BE2C (cell line): ENCODE data around the gene WDR53.
A peak's percentile ranks its signal among the peaks of the same experiment; 100 is the strongest.
"Not testable (repeated sequence)": the region's sequence is repeated elsewhere in the genome, so short reads cannot be mapped to it uniquely, and the experiment has no call there.

Source experiments
- DNase-seq: peaks from one replicate; pipeline ENCODE4 v3.0.0-alpha.2; 2020
- H3K27me3 ChIP-seq: fragments of 250-450 bp; sonication (Bioruptor Pico); 2 replicates; pipeline ENCODE4 v1.5.1; 2020; ENCODE audit warnings: mild to moderate bottlenecking
- H3K36me3 ChIP-seq: fragments of 250-450 bp; sonication (Bioruptor Pico); 2 replicates; pipeline ENCODE4 v1.5.1; 2020; ENCODE audit warnings: mild to moderate bottlenecking
- H3K4me1 ChIP-seq: fragments of 250-450 bp; sonication (Bioruptor Pico); 2 replicates; pipeline ENCODE4 v1.5.1; 2020
- H3K4me3 ChIP-seq: 2 replicates; pipeline ENCODE4 v1.5.1; 2011; ENCODE audit warnings: low read depth, low read length
- H3K9me3 ChIP-seq: fragments of 250-450 bp; sonication (Bioruptor Pico); 2 replicates; pipeline ENCODE4 v1.5.1; 2020
- TF ChIP-seq, protein P1 (sequence below): IDR thresholded peaks from 2 replicates; pipeline ENCODE4 v1.5.1; 2012; ENCODE audit warnings: mild to moderate bottlenecking, low read depth, low read length

WDR53 gene

DNA sequence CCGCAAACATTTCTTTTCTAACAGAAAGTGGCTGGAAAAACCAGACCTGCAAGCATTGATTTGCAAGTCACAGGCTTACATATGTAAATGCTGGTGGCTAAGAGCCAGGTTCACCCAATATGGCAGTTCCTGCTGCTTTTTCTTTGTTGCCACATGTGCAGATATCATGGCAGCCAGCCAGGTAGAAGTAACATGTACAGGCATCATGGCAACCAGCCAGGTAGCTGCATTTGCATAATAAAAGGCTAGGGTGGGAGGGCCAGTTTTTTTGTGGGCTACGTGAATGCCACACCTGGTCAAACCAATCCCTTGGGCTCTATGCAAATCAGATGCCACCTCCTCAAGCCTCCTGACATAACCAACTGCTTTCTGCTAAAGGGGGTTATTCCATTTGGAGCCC is 50.4 kb downstream of the WDR53 start:
- peak; percentile 71 for DNase-seq
- Histone ChIP-seq H3K4me1 (peaks cover 2% of the 10 kb centered on the region; the same call in 1 of the 2 replicates), H3K4me3 (no peak overlapping the region), H3K36me3 (no peaks in the 10 kb centered on the region; the same call in 1 of the 2 replicates), H3K27me3 (no peaks in the 10 kb centered on the region), H3K9me3 (peaks cover 23% of the 10 kb centered on the region)
- TF ChIP-seq, protein P1, sequence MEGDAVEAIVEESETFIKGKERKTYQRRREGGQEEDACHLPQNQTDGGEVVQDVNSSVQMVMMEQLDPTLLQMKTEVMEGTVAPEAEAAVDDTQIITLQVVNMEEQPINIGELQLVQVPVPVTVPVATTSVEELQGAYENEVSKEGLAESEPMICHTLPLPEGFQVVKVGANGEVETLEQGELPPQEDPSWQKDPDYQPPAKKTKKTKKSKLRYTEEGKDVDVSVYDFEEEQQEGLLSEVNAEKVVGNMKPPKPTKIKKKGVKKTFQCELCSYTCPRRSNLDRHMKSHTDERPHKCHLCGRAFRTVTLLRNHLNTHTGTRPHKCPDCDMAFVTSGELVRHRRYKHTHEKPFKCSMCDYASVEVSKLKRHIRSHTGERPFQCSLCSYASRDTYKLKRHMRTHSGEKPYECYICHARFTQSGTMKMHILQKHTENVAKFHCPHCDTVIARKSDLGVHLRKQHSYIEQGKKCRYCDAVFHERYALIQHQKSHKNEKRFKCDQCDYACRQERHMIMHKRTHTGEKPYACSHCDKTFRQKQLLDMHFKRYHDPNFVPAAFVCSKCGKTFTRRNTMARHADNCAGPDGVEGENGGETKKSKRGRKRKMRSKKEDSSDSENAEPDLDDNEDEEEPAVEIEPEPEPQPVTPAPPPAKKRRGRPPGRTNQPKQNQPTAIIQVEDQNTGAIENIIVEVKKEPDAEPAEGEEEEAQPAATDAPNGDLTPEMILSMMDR: no peak

DNA sequence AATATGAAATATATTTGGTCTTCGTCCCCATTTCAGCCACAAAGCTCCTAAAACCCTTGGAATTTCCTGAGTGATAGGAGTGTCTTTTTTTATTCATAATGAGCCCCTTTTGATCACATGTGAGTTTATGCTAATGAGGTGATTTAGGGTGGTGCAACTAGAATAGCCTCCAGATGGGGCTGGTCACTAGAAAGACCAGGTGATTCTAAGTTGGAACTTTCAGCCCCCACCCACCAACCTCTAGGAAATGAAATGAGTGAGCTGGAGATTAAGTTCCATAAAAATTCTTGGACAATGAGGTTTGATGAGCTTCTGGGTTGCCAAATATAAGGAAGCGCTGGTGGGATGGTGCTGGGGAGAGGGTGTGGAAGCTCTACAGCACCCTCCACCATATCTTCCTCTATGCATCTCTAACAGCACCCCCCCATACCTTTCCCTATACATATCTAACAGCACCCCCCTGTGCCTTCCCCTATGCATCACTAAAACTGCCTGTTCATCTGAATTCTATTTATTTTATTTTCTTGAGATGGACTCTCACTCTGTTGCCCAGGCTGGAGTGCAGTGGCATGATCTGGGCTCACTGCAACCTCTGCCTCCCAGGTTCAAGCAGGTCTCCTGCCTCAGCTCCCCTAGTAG is 51.1 kb downstream of the WDR53 start:
- Histone ChIP-seq H3K36me3 (no peaks in the 10 kb centered on the region; the same call in 1 of the 2 replicates), H3K4me1 (peaks cover 2% of the 10 kb centered on the region; the same call in 1 of the 2 replicates), H3K9me3 (peaks cover 23% of the 10 kb centered on the region), H3K27me3 (no peaks in the 10 kb centered on the region), H3K4me3 (no peak overlapping the region)
- TF ChIP-seq, protein P1: no peak
- no peak for DNase-seq

DNA sequence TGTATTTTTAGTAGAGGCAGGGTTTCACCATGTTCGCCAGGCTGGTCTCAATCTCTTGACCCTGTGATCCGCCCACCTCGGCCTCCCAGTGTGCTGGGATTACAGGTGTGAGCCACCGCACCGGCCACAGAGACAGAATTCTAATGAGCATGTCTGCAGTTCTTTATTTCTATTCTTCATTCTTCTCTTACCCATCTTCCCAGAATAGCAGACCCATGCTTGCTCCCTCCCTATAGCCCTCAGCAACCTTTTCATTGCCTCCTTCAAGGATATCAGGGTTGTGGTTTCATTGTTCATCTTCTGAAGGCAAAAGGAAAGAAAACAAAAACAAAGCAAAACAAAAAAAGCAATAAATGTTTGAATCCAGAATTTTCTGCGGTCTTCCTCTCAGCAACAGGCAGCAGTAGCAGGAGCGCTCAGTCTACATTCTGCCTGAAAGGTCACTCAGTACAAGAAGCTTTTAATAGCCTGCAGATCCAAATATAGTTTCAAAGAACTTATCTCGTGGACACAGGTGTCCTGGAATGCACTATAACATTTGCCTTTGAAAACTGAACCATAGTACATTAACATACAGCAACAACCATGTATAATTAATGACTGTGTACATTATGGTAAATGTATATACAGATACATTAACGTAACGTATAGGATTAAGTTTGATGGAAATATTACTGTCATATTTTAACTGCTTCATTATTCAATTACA is 53.3 kb downstream of the WDR53 start, which contains the start of gene SMCO1:
Gene SMCO1 (minus strand): TSS at position 434 of the 709 bp plus-strand sequence. CDS start 137 bp downstream, at position 297.
- Histone ChIP-seq H3K9me3 (peaks cover 17% of the 10 kb centered on the region), H3K4me1 (peaks cover 2% of the 10 kb centered on the region; the same call in 1 of the 2 replicates), H3K36me3 (no peaks in the 10 kb centered on the region), H3K27me3 (no peaks in the 10 kb centered on the region), H3K4me3 (no peak within 1 kb of the TSS)
- DNase-seq: no peak
- TF ChIP-seq, protein P1: no peak

DNA sequence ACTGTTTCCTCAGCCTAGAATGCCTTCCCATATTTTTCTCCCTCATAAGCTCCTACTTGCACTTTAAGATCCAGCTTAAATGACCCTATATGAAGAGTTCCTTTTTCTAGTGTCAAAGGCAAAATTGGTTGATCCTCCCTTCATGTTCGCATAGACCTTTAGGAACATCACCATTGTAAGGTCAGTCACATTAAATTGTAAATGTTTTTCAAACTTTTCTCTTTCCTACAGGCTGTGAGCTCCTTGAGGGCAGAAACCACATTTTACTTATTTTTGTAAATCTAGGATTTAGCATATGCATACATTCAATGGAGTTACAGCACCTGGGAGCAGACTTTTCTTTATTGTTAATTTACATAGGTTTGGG is 54.0 kb downstream of the WDR53 start:
- no peak overlapping the region for H3K4me3 ChIP-seq
- no peak for DNase-seq
- H3K36me3 ChIP-seq: no peaks in the 10 kb centered on the region
- peaks cover 10% of the 10 kb centered on the region for H3K9me3 ChIP-seq
- H3K27me3 ChIP-seq: no peaks in the 10 kb centered on the region
- TF ChIP-seq, protein P1: no peak
- H3K4me1 ChIP-seq: peaks cover 2% of the 10 kb centered on the region; the same call in 1 of the 2 replicates

DNA sequence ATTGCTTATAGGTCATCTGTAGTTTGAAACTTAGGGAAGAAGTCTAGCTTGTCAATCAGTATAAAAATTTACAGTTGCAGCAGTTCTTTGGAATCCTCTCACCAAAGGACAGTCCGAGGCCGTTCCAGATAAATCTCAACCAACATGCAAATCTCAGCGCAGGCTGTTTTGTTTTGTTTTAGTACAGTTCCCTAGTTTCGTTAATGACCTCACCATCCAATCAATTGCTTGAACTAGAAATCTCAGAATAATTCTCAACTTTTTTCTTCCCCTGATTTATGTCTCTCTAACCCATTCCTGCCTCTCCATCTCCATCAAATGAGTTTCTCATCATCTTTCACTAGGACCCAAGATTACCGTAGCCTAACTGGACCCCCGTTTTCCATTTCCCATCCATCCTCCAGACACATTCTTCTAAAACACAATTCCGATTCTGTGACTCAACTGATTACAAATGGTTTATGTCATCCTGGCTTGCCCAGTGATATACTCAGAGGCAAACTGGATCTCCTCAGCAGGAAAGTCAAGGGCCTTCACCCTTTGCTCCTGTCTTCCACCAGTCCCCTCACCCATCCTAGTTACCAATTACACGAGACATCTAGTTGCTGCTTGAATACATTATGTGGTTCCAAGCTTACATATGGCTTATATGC is 54.5 kb downstream of the WDR53 start:
- Histone ChIP-seq H3K36me3 (no peaks in the 10 kb centered on the region), H3K4me1 (peaks cover 2% of the 10 kb centered on the region; the same call in 1 of the 2 replicates), H3K4me3 (no peak overlapping the region), H3K27me3 (no peaks in the 10 kb centered on the region), H3K9me3 (peaks cover 5% of the 10 kb centered on the region)
- no peak for DNase-seq
- TF ChIP-seq, protein P1: no peak

DNA sequence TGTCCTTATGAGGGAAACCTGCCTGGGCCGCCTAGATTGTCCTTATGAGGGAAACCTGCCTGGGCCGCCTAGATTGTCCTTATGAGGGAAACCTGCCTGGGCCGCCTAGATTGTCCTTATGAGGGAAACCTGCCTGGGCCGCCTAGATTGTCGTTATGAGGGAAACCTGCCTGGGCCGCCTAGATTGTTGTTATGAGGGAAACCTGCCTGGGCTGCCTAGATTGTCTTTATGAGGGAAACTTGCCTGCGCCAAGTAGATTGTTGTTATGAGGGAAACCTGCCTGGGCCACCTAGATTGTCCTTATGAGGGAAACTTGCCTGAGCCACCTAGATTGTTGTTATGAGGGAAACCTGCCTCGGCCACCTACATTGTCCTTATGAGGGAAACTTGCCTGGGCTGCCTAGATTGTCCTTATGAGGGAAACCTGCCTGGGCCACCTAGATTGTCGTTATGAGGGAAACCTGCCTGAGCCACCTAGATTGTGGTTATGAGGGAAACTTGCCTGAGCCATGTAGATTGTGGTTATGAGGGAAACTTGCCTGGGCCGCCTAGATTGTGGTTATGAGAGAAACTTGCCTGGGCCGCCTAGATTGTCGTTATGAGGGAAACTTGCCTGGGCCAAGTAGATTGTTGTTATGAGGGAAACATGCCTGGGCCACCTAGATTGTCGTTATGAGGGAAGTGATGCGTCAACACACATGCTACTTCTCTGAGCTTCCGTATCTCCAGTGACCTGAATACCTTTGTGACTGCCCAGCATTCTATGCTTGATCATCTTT is 56.5 kb downstream of the WDR53 start:
- not testable (repeated sequence) for H3K36me3 ChIP-seq, DNase-seq, H3K9me3 ChIP-seq, H3K4me1 ChIP-seq, H3K27me3 ChIP-seq, H3K4me3 ChIP-seq

DNA sequence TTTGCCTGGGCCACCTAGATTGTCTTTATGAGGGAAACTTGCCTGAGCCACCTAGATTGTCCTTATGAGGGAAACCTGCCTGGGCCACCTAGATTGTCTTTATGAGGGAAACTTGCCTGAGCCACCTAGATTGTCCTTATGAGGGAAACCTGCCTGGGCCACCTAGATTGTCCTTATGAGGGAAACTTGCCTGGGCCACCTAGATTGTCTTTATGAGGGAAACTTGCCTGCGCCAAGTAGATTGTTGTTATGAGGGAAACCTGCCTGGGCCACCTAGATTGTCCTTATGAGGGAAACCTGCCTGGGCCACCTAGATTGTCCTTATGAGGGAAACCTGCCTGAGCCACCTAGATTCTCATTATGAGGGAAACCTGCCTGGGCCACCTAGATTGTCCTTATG is 57.2 kb downstream of the WDR53 start:
- H3K36me3 ChIP-seq, H3K9me3 ChIP-seq, H3K4me3 ChIP-seq, DNase-seq, H3K27me3 ChIP-seq, H3K4me1 ChIP-seq: not testable (repeated sequence)
